Hepatocyte (in vitro differentiated cells): ENCODE measurements around the gene PFKL.

Source experiments
- EZH2 ChIP-seq: fragments of 200-600 bp; sonication (generic); IDR thresholded peaks from 2 replicates; pipeline ENCODE4 v1.6.1; 2016; ENCODE audit warnings: antibody characterized with exemption, mild to moderate bottlenecking, borderline replicate concordance
- EZH2phosphoT487 ChIP-seq: fragments of 200-600 bp; sonication (generic); IDR thresholded peaks from one replicate; pipeline ENCODE4 v1.6.1; 2018; ENCODE audit warnings: antibody characterized with exemption, mild to moderate bottlenecking, low read depth, moderate library complexity; ENCODE audit not compliant: unreplicated experiment, severe bottlenecking
- TF ChIP-seq, protein P1 (sequence below): fragments of 200-600 bp; sonication (generic); IDR thresholded peaks from 2 replicates; pipeline ENCODE4 v1.5.1; 2016; ENCODE audit warnings: antibody characterized with exemption, mild to moderate bottlenecking; ENCODE audit not compliant: poor library complexity

DNA sequence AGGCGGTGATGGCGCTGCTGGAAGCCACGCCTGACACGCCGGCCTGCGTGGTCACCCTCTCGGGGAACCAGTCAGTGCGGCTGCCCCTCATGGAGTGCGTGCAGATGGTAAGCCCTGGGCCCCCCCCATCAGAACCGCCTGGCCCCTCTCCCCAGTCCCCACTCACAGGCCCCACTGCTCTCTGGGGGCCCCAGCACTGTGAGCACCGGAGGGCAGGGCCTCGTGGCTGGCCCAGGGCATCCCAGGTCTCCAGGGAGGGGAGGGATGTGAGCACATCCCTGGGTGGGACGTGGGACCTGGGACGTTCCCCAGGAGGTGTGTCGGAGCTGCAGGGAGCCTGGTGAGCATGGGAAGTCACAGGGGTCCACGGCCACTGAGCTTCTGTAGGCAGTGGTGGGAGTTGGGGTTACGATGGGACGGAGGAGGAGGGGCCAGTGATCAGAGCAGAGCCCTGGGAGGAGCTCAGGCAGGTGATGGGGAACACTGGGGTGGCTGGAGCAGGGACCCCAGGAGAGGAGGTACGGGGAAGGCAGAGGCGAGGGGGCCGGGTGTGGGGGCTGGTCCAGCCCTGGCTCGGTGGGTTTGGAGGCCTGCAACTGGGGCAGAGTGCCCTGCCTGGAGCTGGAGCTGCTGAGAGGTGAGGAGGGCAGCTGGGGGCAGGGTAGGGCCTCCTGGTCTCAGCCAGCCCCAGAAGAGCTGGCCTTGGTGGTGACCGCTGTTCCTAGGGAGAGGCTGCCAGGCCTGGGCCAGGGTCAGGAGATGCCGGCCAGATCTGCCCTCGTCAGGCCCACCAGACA is 18.8 kb downstream of the PFKL start:
- TF ChIP-seq, protein P1, sequence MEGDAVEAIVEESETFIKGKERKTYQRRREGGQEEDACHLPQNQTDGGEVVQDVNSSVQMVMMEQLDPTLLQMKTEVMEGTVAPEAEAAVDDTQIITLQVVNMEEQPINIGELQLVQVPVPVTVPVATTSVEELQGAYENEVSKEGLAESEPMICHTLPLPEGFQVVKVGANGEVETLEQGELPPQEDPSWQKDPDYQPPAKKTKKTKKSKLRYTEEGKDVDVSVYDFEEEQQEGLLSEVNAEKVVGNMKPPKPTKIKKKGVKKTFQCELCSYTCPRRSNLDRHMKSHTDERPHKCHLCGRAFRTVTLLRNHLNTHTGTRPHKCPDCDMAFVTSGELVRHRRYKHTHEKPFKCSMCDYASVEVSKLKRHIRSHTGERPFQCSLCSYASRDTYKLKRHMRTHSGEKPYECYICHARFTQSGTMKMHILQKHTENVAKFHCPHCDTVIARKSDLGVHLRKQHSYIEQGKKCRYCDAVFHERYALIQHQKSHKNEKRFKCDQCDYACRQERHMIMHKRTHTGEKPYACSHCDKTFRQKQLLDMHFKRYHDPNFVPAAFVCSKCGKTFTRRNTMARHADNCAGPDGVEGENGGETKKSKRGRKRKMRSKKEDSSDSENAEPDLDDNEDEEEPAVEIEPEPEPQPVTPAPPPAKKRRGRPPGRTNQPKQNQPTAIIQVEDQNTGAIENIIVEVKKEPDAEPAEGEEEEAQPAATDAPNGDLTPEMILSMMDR = no peak
- TF ChIP-seq EZH2 = no peak
- TF ChIP-seq EZH2phosphoT487 = no peak
